PC-9 (cell line): ENCODE measurements around the gene GRIN3A.

Source experiments
- CTCF ChIP-seq: fragments of 200-600 bp; sonication (generic); conservative IDR thresholded peaks from 2 replicates; pipeline ENCODE4 v1.6.1; 2017; ENCODE audit warnings: mixed run types, antibody characterized with exemption, mild to moderate bottlenecking, moderate library complexity
- EZH2 ChIP-seq: fragments of 200-600 bp; sonication (generic); IDR thresholded peaks from 2 replicates; pipeline ENCODE4 v1.8.0; 2017; ENCODE audit warnings: antibody characterized with exemption, low read depth

DNA sequence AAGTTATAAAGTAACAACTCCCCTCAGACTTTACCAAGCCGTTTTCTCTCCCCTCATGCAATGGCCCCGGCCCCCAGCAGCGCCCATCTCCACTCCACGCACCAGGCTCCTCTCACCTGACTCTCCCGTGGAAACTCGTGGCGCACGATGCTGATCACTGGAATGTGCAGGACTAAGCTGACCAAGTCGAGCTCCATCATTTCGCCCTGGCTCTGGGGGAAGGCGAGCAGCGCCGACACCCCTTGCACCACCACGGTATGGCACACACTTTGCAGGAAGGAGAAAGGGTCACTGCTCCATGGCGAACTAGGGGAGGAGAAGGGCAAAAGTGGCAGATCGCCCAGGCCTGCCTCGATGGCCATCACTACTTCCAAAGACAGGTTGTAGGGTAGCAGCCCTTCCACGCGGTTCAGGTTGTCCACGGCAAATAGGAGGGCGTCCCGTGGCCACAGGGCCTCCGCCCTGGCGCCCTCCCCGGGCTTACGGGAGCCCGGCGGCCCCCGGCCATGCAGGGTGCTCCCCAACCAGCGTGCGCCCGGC is 1.2 kb downstream of the GRIN3A start:
- TF ChIP-seq CTCF (no peak), EZH2 (no peak)
